ENCODE data around the gene PHAX. TPM values are rescaled to one million over a fixed set of nuclear protein-coding genes. Genes with fewer than 3 reads are reported as not detected.
"Not testable (repeated sequence)": the region's sequence is repeated elsewhere in the genome, so short reads cannot be mapped to it uniquely, and the experiment has no call there.

Gene PHAX
- total RNA-seq, 1 donor from 2014 or later = 23.2 TPM

DNA sequence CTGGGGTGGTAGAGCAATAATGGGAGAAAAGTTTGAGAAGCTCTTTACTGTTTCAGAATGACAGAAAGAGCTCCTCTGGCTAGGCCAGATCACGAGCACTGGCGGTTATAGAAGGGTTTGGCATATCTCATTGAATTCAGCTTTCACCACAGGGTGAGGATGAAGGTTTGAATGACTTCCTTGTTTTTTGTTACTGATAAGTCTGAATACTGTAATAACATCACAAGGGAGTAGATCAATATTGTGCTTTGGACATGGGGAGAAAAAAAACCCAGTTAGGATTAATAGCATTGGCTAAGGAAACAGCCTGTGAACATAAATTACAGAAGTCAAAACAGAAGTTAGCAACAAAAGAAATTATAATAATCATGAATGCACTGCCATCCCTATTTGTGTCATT, 9.4 kb downstream of the PHAX start:
- TF ChIP-seq, protein P1, sequence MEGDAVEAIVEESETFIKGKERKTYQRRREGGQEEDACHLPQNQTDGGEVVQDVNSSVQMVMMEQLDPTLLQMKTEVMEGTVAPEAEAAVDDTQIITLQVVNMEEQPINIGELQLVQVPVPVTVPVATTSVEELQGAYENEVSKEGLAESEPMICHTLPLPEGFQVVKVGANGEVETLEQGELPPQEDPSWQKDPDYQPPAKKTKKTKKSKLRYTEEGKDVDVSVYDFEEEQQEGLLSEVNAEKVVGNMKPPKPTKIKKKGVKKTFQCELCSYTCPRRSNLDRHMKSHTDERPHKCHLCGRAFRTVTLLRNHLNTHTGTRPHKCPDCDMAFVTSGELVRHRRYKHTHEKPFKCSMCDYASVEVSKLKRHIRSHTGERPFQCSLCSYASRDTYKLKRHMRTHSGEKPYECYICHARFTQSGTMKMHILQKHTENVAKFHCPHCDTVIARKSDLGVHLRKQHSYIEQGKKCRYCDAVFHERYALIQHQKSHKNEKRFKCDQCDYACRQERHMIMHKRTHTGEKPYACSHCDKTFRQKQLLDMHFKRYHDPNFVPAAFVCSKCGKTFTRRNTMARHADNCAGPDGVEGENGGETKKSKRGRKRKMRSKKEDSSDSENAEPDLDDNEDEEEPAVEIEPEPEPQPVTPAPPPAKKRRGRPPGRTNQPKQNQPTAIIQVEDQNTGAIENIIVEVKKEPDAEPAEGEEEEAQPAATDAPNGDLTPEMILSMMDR (IDR thresholded peaks at IDR 0.05) = no peak
- peaks cover 60% of the 10 kb centered on the region for H3K36me3 ChIP-seq
- H3K27me3 ChIP-seq = no peaks in the 10 kb centered on the region
- no peaks in the 10 kb centered on the region for H3K9me3 ChIP-seq
- no peak overlapping the region for H3K27ac ChIP-seq
- DNase-seq (no peak), ATAC-seq (no peak)
- intact Hi-C loops (cut with DNase I) = no loop called here
- H3K4me1 ChIP-seq = peaks cover 13% of the 10 kb centered on the region
- H3K4me3 ChIP-seq = no peak overlapping the region

DNA sequence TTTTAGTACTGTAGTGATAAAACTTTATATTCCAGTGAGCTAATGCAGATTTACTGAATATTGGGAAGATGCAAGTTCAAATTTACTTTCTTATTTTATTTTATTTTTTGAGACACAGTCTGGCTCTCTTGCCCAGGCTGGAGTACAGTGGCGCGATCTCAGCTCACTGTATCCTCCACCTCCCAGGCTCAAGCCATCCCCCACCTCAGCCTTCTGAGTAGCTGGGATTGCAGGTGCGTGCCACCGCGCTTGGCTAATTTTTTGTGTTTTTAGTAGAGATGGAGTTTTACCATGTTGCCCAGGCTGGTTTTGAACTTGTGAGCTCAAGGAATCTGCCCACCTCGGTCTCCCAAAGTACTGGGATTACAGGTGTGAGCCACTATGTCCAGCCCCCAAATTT, 9.9 kb downstream of the PHAX start:
- H3K36me3 ChIP-seq = peaks cover 56% of the 10 kb centered on the region
- no peak overlapping the region for H3K27ac ChIP-seq
- no peak overlapping the region for H3K4me3 ChIP-seq
- DNase-seq (no peak), ATAC-seq (no peak)
- peaks cover 9% of the 10 kb centered on the region for H3K4me1 ChIP-seq
- H3K9me3 ChIP-seq = no peaks in the 10 kb centered on the region
- TF ChIP-seq, protein P1 (IDR thresholded peaks at IDR 0.05) = no peak
- H3K27me3 ChIP-seq = no peaks in the 10 kb centered on the region
- intact Hi-C loops (cut with DNase I) = no loop called here

DNA sequence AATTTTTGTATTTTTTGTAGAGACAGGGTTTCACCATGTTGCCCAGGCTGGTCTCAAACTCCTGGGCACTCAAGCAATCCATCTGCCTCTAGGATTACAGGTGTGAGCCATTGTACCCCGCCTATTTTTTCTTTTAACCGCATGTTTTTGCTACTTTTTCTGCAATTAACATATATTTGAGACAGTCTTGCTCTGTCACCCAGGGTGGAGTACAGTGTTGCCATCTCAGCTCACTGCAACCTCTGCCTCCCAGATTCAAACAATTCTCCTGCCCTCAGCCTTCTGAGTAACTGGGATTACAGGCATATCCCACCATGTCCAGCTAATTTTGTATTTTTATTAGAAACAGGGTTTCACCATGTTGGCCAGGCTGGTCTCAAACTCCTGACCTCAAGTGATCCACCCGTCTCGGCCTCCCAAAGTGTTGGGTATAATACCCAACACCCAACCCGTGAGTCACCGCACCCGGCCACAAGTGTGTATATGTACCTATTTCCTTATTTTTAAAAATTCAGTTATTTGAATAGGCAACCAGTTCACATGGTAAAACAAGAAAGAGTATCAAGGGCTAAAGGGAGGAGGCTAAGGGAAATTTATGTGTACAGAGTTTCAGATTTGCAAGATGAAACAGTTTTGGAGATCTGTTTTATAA, 13.3 kb downstream of the PHAX start:
- TF ChIP-seq, protein P1 (IDR thresholded peaks at IDR 0.05) = no peak
- no peak for ATAC-seq
- no peak for DNase-seq
- no peaks in the 10 kb centered on the region for H3K9me3 ChIP-seq
- no peaks in the 10 kb centered on the region for H3K4me1 ChIP-seq
- H3K27ac ChIP-seq = no peak overlapping the region
- H3K4me3 ChIP-seq = no peak overlapping the region
- peaks cover 46% of the 10 kb centered on the region for H3K36me3 ChIP-seq
- intact Hi-C loops (cut with DNase I) = no loop called here
- no peaks in the 10 kb centered on the region for H3K27me3 ChIP-seq

DNA sequence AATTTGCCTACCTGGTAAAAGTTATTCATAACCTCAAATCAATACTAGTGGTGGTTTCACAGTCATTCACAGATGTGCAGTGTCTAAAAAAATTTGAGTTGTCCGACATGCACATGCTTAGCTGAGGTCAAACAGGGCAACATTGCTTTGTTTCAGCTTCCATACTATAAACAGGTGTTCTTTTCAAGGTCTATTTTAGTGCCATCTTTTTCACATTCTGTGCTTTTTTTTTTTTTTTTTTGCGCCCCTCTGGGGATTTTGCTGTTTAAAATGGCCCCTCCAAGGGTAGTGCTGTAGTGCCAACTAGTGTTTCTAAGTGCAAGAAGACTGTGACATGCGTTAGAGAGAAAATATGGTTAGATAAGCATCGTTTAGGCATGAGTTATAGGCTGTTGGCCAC, 14.5 kb downstream of the PHAX start:
- H3K27me3 ChIP-seq = no peaks in the 10 kb centered on the region
- H3K4me1 ChIP-seq = no peaks in the 10 kb centered on the region
- H3K36me3 ChIP-seq = peaks cover 46% of the 10 kb centered on the region
- no peak for DNase-seq
- intact Hi-C loops (cut with DNase I) = no loop called here
- H3K9me3 ChIP-seq = no peaks in the 10 kb centered on the region
- no peak for ATAC-seq
- no peak overlapping the region for H3K4me3 ChIP-seq
- TF ChIP-seq, protein P1 (IDR thresholded peaks at IDR 0.05) = no peak
- no peak overlapping the region for H3K27ac ChIP-seq

DNA sequence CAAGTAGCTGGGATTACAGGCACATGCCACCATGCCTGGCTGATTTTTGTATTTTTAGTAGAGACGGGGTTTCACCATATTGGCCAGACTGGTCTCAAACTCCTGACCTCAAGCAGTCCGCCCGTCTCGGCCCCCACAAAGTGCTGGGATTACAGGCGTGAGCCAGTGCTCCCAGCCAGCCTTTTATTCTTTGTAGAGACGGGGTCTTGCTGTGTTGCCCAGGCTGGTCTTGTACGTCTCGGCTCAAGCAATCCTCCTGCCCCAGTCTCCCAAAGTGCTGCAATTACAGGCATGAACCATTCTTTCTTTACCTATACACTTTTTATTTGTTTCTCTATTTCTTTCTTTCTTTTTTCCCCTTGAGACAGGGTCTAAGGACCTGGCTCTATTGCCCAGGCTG, 16.9 kb downstream of the PHAX start:
- H3K4me1 ChIP-seq; intact Hi-C loops (cut with DNase I); DNase-seq; H3K27ac ChIP-seq; ATAC-seq; H3K27me3 ChIP-seq; H3K4me3 ChIP-seq; H3K9me3 ChIP-seq: not testable (repeated sequence)
- peaks cover 41% of the 10 kb centered on the region for H3K36me3 ChIP-seq

DNA sequence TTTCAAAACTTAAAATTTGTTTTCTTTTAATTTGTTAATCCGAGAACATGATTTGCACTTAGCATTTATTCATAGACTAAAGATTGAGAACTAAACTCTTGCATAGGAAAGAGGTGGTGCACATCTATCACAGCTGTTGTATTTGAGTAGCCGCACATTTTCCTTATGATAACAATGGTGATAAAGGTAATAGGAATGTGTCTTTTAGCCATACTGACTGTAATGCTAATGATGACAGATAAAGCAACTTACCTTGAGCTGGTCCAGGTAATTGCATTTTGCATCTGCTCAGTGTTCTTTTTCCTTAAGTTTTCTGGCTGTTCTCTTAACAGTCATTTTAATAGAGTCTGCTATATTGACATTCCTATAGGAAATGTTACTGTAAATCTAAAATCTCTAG, 19.0 kb downstream of the PHAX start:
- H3K4me3 ChIP-seq = no peak overlapping the region
- H3K9me3 ChIP-seq = no peaks in the 10 kb centered on the region
- H3K36me3 ChIP-seq = peaks cover 45% of the 10 kb centered on the region
- TF ChIP-seq, protein P1 (IDR thresholded peaks at IDR 0.05) = no peak
- intact Hi-C loops (cut with DNase I) = no loop called here
- ATAC-seq (no peak), DNase-seq (no peak)
- H3K27ac ChIP-seq = no peak overlapping the region
- no peaks in the 10 kb centered on the region for H3K27me3 ChIP-seq
- no peaks in the 10 kb centered on the region for H3K4me1 ChIP-seq

Measured in upper lobe of right lung (tissue), 1 donor.